NT2/D1 (cell line): ENCODE data around the gene CELSR1.

Source experiments
- DNase-seq: peaks from one replicate; pipeline ENCODE4 v3.0.0-alpha.2; 2011; ENCODE audit warnings: low read depth, low spot score
- H3K27me3 ChIP-seq: 2 replicates; pipeline ENCODE4 v1.6.0; 2011; ENCODE audit warnings: mild to moderate bottlenecking; ENCODE audit not compliant: insufficient read length, insufficient read depth
- H3K36me3 ChIP-seq: 2 replicates; pipeline ENCODE4 v1.6.1; 2011; ENCODE audit warnings: mild to moderate bottlenecking, low read length, mixed read lengths; ENCODE audit not compliant: insufficient read depth, insufficient read length
- H3K4me1 ChIP-seq: 2 replicates; pipeline ENCODE4 v1.5.1; 2011; ENCODE audit not compliant: insufficient read depth, insufficient read length
- H3K4me3 ChIP-seq: 2 replicates; pipeline ENCODE4 v1.5.1; 2011; ENCODE audit warnings: low read depth; ENCODE audit not compliant: insufficient read length
- H3K9ac ChIP-seq: 2 replicates; pipeline ENCODE4 v1.6.0; 2011; ENCODE audit warnings: low read depth; ENCODE audit not compliant: insufficient read length
- H3K9me3 ChIP-seq: 2 replicates; pipeline ENCODE4 v1.5.1; 2011; ENCODE audit warnings: mild to moderate bottlenecking, low read length; ENCODE audit not compliant: insufficient read depth
- SUZ12 ChIP-seq: IDR thresholded peaks from 2 replicates; pipeline ENCODE4 v1.6.1; 2011; ENCODE audit not compliant: insufficient read length, insufficient read depth; ENCODE audit errors: extremely low read depth
- YY1 ChIP-seq: IDR thresholded peaks from 2 replicates; pipeline ENCODE4 v1.6.1; 2011; ENCODE audit not compliant: insufficient read length, insufficient read depth
- ZNF274 ChIP-seq: IDR thresholded peaks from 2 replicates; pipeline ENCODE4 v1.6.1; 2011; ENCODE audit warnings: mild to moderate bottlenecking, low read depth, low read length

CELSR1 gene

DNA sequence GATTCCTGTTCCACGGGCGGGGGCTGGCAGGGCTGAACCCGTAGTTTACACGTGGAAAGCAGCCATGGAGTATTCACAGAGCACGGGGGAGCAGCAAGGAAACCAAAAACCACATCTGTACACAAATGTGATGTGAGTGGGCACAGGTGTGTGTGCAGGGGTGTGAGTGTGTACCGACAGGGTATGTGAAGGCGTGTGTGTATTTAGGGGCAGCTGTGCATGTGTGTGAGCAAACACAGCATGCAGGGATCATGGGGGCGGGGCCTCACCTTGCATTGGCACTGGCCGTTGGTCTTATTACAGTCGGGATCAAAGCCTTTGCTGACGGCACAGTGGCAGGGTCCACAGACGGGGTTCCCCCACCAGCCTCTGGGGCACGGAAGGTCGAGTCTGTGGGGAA, 143.5 kb downstream of the CELSR1 start:
- DNase-seq: no peak
- no peaks in the 10 kb centered on the region for H3K9me3 ChIP-seq
- H3K4me3 ChIP-seq: no peak overlapping the region
- H3K9ac ChIP-seq: no peak overlapping the region
- no peaks in the 10 kb centered on the region for H3K27me3 ChIP-seq
- peaks cover 2% of the 10 kb centered on the region for H3K4me1 ChIP-seq
- peaks cover 14% of the 10 kb centered on the region for H3K36me3 ChIP-seq
- TF ChIP-seq YY1 (no peak), SUZ12 (no peak), ZNF274 (no peak)

DNA sequence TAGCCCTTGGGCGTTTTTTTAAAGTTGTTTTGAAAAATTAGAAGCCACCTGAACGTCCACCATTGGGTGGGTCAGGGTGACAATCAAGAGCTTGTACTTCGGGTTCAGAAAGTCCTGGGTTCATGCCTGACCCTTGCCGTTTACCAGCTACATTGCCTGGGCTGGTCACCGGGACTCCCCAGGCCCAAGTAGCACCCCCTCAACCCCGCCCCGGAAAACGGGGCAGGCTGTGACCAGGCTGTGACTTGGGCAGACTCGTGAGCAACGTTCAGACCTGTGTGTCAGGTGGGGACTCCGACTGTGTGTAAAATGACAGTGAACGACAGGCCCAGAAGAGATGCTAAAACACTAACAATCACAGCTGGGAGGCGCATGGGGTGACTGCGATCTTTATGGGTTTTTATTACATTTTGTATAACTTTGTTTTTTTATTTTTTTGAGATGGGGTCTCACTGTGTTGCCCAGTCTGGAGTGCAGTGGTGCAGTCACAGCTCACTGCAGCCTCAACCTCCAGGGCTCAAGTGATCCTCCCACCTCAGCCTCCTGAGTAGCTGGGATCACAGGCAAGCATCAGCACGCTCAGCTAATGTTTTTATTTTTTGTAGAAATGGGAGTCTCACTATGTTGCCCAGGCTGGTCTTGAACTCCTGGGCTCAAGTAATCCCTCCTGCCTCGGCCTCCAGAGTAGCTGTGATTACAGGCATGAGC, 145.1 kb downstream of the CELSR1 start:
- Histone ChIP-seq H3K9ac (no peak overlapping the region), H3K36me3 (peaks cover 17% of the 10 kb centered on the region), H3K4me3 (no peak overlapping the region), H3K9me3 (no peaks in the 10 kb centered on the region), H3K27me3 (no peaks in the 10 kb centered on the region), H3K4me1 (peaks cover 2% of the 10 kb centered on the region)
- no peak for DNase-seq
- no peak for TF ChIP-seq SUZ12

DNA sequence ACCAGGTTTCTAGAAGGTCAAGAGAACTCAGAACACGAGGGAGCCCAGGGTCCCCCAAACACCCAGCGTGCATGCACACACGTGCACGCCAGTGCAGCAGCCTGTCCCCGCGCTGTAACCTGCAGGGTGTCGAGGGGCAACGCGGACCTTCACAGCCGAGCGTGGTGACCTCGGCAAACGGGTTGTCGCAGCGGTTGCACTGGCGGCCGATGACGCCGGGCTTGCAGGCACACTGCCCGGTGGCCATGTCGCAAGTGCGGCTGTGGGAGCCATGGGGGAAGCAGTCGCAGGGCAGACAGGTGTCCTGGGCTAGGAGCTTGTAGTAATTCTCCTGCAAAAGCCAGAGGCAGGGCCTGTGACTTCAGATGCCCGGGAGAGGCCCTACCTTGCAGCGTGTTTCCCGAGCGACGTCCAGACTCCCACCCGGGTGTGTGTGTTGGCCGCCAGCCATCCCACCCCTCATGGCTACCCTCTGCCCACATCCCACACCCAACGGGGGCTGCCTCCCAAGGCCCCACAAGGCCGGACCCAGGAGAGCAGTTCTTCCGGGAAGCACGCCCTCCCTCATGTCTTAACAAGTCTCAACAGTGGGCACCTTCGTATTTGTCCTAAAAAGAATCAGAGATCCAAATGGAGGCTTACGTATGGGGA, 145.8 kb downstream of the CELSR1 start:
- no peaks in the 10 kb centered on the region for H3K9me3 ChIP-seq
- no peak for TF ChIP-seq YY1
- TF ChIP-seq ZNF274: no peak
- no peak for TF ChIP-seq SUZ12
- H3K9ac ChIP-seq: no peak overlapping the region
- H3K36me3 ChIP-seq: peaks cover 17% of the 10 kb centered on the region
- no peak overlapping the region for H3K4me3 ChIP-seq
- no peaks in the 10 kb centered on the region for H3K27me3 ChIP-seq
- H3K4me1 ChIP-seq: peaks cover 2% of the 10 kb centered on the region
- no peak for DNase-seq

DNA sequence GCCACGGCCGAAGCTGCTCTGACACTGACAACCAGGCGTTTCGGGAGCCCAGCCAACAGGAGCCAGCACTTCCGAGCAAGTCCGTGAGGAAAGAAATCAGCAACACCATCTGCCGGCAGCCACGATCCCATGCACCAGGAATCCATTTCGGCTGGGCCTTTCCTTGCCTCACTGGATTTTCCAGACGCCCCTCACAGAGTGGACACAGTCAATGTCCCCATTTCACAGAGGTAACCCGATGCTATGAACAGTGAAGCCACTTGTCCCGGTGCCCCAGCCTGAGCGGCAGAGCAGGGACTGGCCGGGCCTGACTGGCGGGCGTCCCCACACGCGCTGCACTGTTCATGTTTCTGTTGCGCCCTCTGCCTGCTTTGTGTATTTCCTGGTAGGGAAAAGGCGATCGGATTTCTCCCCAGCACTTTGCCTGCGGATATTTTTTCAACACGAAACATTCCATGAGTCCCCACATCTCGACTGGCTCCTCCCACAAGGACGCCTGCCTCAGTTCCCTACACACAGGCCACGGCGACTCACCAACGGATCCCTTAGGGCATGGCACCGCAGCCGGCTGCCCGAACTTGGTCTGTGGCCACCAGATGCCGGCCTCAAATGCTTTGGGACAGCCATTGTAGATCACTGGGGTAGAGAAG, 146.6 kb downstream of the CELSR1 start:
- H3K4me1 ChIP-seq: peaks cover 2% of the 10 kb centered on the region
- no peak overlapping the region for H3K9ac ChIP-seq
- peaks cover 17% of the 10 kb centered on the region for H3K36me3 ChIP-seq
- no peaks in the 10 kb centered on the region for H3K9me3 ChIP-seq
- H3K27me3 ChIP-seq: no peaks in the 10 kb centered on the region
- DNase-seq: no peak
- TF ChIP-seq SUZ12 (no peak), YY1 (no peak), ZNF274 (no peak)
- H3K4me3 ChIP-seq: no peak overlapping the region

DNA sequence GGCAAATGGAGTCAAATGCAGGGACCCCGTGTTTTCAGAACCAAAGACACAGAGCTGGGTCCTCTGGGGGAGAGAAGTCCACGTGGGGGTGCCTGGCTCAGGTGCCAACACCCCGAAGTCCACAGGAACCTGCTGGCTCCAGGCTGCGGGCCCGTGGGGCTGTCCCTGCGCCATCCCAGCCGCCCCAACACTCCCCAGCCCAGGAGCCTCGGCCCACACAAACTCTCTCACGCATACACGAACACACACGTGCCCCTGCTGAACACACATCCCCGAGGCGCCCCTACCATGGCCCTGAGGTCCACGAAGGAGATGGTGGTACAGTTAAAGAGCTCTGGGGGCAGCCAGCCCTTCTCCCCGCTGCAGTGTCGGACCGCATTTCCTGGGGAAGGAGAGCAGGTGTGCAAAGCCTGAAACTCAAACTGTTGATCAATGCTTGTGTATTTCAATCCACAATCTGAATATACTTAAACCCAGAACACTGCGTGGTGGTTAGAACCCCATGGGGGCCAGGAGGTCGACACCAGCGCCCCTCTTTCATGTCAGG, 147.2 kb downstream of the CELSR1 start:
- TF ChIP-seq ZNF274 (no peak), YY1 (no peak), SUZ12 (no peak)
- Histone ChIP-seq H3K36me3 (peaks cover 17% of the 10 kb centered on the region), H3K27me3 (no peaks in the 10 kb centered on the region), H3K9ac (no peak overlapping the region), H3K9me3 (no peaks in the 10 kb centered on the region), H3K4me3 (no peak overlapping the region), H3K4me1 (peaks cover 2% of the 10 kb centered on the region)
- no peak for DNase-seq

DNA sequence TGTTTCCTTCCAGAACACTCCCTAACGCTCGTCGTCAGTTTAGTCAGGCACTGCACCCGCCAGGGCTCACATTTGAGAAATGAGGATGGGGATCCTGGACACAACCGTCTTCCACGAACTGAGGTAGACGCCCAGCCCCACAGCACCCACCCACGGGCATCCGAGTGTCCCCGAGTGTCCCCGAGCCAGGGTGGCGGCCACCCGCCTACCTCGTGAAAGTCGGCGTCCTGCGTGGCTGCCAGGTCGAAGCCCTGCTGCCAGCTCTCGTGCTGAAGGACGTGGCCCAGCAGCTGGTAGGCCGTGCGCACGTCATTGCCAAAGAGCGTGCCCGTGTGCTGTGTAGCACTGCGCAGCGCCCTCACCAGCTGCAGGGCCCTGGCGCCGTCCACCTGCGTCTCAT, 148.3 kb downstream of the CELSR1 start:
- no peak for DNase-seq
- Histone ChIP-seq H3K36me3 (peaks cover 17% of the 10 kb centered on the region), H3K9ac (no peak overlapping the region), H3K27me3 (no peaks in the 10 kb centered on the region), H3K4me1 (peaks cover 2% of the 10 kb centered on the region), H3K9me3 (no peaks in the 10 kb centered on the region), H3K4me3 (no peak overlapping the region)
- TF ChIP-seq YY1: no peak
- TF ChIP-seq ZNF274: no peak
- no peak for TF ChIP-seq SUZ12

DNA sequence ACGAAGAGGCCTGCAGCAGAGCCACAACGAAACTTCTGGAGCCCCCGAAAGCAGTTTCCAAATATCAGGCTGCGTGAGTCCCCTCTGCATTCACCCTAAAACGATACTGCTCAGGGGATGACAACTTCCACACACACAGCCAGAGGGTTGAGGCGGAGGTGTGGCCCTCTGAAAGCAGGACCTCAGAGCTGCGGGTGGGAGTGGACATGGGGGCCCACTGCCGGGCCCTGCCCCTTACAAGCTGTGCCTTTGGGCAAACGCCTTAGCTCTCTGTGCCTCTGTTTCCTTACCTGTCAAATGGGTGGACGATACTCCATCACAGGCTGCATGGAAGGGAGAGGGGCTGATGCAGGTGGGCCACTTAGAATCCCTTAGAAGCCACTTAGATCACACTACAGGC, 148.8 kb downstream of the CELSR1 start:
- no peak overlapping the region for H3K4me3 ChIP-seq
- no peak for DNase-seq
- H3K9ac ChIP-seq: no peak overlapping the region
- no peaks in the 10 kb centered on the region for H3K9me3 ChIP-seq
- peaks cover 14% of the 10 kb centered on the region for H3K36me3 ChIP-seq
- no peak for TF ChIP-seq ZNF274
- TF ChIP-seq YY1: no peak
- no peak for TF ChIP-seq SUZ12
- H3K27me3 ChIP-seq: no peaks in the 10 kb centered on the region
- H3K4me1 ChIP-seq: peaks cover 2% of the 10 kb centered on the region
